WI38 (cell line): ENCODE measurements around the gene NDOR1.

Experiments
- H3K4me3 ChIP-seq: 2 replicates; pipeline ENCODE4 v1.5.1; 2011; ENCODE audit warnings: low read depth, mild to moderate bottlenecking, control low read depth, low read length
- CTCF ChIP-seq: IDR thresholded peaks from 2 replicates; pipeline ENCODE4 v1.5.1; 2012; ENCODE audit warnings: low read depth, mild to moderate bottlenecking, control low read depth, low read length

Gene NDOR1

DNA sequence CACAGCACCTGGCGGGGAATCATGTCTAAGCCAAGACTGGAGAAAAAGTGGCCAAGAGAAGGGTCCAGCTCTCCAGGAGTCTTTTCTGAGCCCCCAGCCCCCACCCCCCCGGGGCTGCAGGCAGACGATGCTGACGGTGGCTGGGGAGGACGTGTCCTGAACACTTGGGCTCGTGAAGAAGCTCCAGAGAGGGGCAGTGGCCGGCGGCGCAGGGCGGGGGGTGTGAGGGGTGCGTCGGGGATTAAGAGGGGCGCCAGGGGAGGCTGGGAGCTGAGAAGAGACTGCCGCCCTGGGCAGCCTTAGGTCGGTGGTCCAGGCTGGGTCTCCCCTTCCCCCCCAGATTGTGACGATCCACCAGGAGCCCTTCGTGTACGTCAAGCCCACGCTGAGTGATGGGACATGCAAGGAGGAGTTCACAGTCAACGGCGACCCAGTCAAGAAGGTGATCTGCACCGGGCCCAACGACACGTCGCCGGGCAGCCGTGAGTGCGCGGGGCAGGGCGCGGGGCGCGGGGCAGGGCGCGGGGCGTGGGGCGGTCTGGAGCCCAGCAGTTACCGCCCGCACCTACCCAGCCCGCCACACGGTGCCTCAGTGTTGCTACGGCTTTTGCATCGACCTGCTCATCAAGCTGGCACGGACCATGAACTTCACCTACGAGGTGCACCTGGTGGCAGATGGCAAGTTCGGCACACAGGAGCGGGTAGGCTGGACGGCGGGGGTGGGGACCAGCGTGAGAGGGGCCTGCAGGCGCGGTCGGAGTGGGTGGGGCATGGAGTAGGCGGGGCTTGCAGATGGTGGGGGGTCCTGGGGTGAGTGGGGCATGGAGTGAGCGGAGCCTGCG, 44.6 kb upstream of the NDOR1 start:
- TF ChIP-seq CTCF = no peak
- no peak overlapping the region for H3K4me3 ChIP-seq

DNA sequence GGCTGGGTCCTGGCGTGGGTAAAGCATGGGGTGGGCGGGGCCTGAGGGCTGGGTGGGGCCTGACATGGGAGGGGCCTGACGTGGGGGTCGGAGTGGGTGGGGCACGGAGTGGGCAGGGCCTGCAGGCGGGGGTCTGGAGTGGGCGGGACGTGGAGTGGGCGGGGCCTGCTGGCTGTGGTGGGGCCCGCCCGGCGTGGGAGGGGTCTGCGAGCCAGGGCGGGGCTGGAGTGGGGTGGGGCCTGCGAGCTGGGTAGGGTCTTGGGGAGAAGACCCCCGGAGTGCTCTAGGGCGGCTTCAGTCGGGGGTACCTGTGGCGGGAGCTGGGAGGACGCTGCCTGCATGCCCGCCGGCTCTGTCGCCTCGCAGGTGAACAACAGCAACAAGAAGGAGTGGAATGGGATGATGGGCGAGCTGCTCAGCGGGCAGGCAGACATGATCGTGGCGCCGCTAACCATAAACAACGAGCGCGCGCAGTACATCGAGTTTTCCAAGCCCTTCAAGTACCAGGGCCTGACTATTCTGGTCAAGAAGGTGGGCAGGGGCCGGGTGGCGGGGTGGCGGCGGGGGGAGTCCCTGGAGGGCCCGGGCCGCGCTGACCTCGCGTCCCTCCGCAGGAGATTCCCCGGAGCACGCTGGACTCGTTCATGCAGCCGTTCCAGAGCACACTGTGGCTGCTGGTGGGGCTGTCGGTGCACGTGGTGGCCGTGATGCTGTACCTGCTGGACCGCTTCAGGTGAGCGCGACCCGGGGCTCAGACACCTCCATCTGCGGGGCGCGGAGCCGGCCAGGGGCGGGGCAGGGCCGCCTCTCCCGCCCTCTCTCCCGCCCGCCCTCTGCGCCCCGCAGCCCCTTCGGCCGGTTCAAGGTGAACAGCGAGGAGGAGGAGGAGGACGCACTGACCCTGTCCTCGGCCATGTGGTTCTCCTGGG, 43.7 kb upstream of the NDOR1 start:
- TF ChIP-seq CTCF = no peak
- no peak overlapping the region for H3K4me3 ChIP-seq

GRCh38 chr9:137162505-137163364, 42.8 kb upstream of the NDOR1 start:
- TF ChIP-seq CTCF = no peak
- H3K4me3 ChIP-seq = peak overlapping the region; percentile 33

DNA sequence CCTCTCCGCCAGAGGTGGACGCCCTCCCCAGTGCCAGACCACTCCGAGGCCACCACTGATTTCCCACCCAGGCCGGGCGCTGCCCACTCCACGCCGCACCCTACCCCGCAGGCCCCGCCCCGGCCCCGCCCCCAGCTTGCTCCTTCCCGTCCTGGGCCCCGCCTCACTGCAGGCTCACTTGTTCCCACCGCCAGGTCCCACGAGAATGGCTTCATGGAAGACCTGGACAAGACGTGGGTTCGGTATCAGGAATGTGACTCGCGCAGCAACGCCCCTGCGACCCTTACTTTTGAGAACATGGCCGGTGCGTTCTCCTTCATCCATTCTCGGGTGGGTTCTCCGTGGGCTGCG, 42.2 kb upstream of the NDOR1 start:
- no peak for TF ChIP-seq CTCF
- peak overlapping the region; percentile 33 for H3K4me3 ChIP-seq

- TF ChIP-seq CTCF = no peak
- H3K4me3 ChIP-seq = no peak overlapping the region
Observed at GRCh38 chr9:137163805-137164204, 41.7 kb upstream of the NDOR1 start.

DNA sequence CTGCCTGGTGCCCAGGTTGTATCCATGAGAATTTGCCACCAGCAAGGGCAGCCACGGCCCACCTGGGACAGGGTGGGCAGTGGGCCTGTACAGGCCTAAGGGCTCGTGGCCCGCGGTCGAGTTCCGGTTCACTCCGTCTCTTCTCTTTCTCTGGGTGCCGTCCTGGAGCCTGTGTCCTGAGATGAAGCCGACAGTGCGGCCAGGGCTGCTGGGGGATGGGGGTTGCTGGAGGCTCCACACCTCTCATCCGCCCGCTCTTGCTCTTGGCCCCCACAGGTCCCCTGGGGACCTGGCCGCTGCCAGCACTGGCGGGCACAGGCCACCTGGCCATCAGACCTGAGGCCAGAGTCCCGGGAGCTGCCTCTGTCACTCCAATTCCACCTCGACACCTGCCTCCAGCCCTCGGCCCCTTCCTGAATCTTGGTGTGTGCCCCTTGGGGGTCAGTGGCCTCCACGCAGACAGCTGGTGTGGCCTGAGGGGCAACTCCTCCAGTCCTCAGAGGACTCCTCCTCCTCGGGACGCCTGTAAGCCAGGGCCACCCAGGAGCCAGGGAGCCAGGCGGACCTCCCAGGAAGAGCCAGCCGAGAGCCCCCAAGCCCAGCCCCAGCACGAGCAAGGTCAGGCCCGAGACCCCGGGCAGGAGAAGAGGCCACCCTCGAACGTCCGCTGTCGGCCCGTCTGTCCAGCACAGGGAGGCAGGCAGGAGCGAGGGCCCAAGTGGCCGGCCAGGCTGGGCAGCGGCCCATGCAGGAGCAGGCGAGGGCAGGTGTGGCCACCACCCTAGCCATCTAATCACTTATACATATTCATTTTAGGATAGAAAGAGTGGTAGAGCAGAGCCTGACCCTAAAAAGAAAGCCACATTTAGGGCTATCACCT, 40.9 kb upstream of the NDOR1 start:
- no peak for TF ChIP-seq CTCF
- H3K4me3 ChIP-seq = no peak overlapping the region
